GM18517 (cell line): Measurements from ENCODE around the gene C3.
"Not testable (repeated sequence)": the region's sequence is repeated elsewhere in the genome, so short reads cannot be mapped to it uniquely, and the experiment has no call there.

Experiments
- ATAC-seq: cut with Tn5 transposase; IDR thresholded peaks from one replicate; pipeline ENCODE4 v1.9.1; 2021; ENCODE audit warnings: mild to moderate bottlenecking, moderate library complexity; ENCODE audit not compliant: unreplicated experiment

The C3 gene

GRCh38 chr19:6693056-6693471, 27.4 kb downstream of the C3 start:
- no peak for ATAC-seq

- ATAC-seq, result no peak
Measured at GRCh38 chr19:6692027-6692426, 28.4 kb downstream of the C3 start.

- no peak for ATAC-seq
Measured at GRCh38 chr19:6691342-6691741, 29.1 kb downstream of the C3 start.

- no peak for ATAC-seq
Measured at GRCh38 chr19:6690160-6690885, 30.1 kb downstream of the C3 start.

GRCh38 chr19:6687114-6687513, 33.3 kb downstream of the C3 start:
- no peak for ATAC-seq

GRCh38 chr19:6686628-6686975, 33.8 kb downstream of the C3 start:
- no peak for ATAC-seq

- ATAC-seq, result no peak
Measured at GRCh38 chr19:6685962-6686627, 34.4 kb downstream of the C3 start.

- no peak for ATAC-seq
Measured at GRCh38 chr19:6685482-6685881, 35.0 kb downstream of the C3 start.

- no peak for ATAC-seq
Measured at GRCh38 chr19:6683971-6684370, 36.5 kb downstream of the C3 start.

- ATAC-seq, result no peak
Measured at GRCh38 chr19:6682607-6683128, 37.8 kb downstream of the C3 start.

GRCh38 chr19:6680141-6680540, 40.3 kb downstream of the C3 start:
- ATAC-seq, result no peak

- ATAC-seq, result no peak
Measured at GRCh38 chr19:6679139-6679538, 41.3 kb downstream of the C3 start.

GRCh38 chr19:6678690-6679109, 41.8 kb downstream of the C3 start:
- no peak for ATAC-seq

- no peak for ATAC-seq
Measured at GRCh38 chr19:6677883-6678689, 42.4 kb downstream of the C3 start.

GRCh38 chr19:6677495-6677882, 43.0 kb downstream of the C3 start:
- no peak for ATAC-seq

GRCh38 chr19:6676288-6676687, 44.2 kb downstream of the C3 start:
- ATAC-seq, result no peak

- peak; percentile 53 for ATAC-seq
Measured at GRCh38 chr19:6674868-6675305, 45.6 kb downstream of the C3 start.

- not testable (repeated sequence) for ATAC-seq
Measured at GRCh38 chr19:6674408-6674807, 46.0 kb downstream of the C3 start.

- no peak for ATAC-seq
Measured at GRCh38 chr19:6672693-6673290, 47.7 kb downstream of the C3 start.

- ATAC-seq, result no peak
Measured at GRCh38 chr19:6671960-6672359, 48.5 kb downstream of the C3 start.

GRCh38 chr19:6668691-6669090, 51.8 kb downstream of the C3 start:
- ATAC-seq, result no peak
